ENCODE data around the gene SLC6A7. TPM values are rescaled to one million over a fixed set of nuclear protein-coding genes. Genes with fewer than 3 reads are reported as not detected.
A peak's percentile ranks its signal among the peaks of the same experiment; 100 is the strongest.

The SLC6A7 gene
- total RNA-seq, 1 donor from 2014 or later = not detected

- no peaks in the 10 kb centered on the region for H3K9me3 ChIP-seq
- H3K36me3 ChIP-seq = no peaks in the 10 kb centered on the region
- H3K4me1 ChIP-seq = no peaks in the 10 kb centered on the region
- H3K4me3 ChIP-seq = no peak overlapping the region
- intact Hi-C loops (cut with DNase I) = no loop called here
- no peaks in the 10 kb centered on the region for H3K27me3 ChIP-seq
- DNase-seq (no peak), ATAC-seq (no peak)
- H3K27ac ChIP-seq = no peak overlapping the region
- TF ChIP-seq CTCF (IDR thresholded peaks at IDR 0.05) = no peak
Observed at GRCh38 chr5:150222906-150223305, 33.0 kb downstream of the SLC6A7 start.

GRCh38 chr5:150223474-150223873, 33.6 kb downstream of the SLC6A7 start:
- intact Hi-C loops (cut with DNase I) = no loop called here
- ATAC-seq (no peak), DNase-seq (no peak)
- Histone ChIP-seq H3K4me1 (no peaks in the 10 kb centered on the region), H3K27ac (no peak overlapping the region), H3K36me3 (no peaks in the 10 kb centered on the region), H3K9me3 (no peaks in the 10 kb centered on the region), H3K4me3 (no peak overlapping the region), H3K27me3 (no peaks in the 10 kb centered on the region)
- TF ChIP-seq CTCF (IDR thresholded peaks at IDR 0.05) = no peak

- no peaks in the 10 kb centered on the region for H3K27me3 ChIP-seq
- no peaks in the 10 kb centered on the region for H3K9me3 ChIP-seq
- DNase-seq (no peak), ATAC-seq (no peak)
- no peak for TF ChIP-seq CTCF (IDR thresholded peaks at IDR 0.05)
- H3K27ac ChIP-seq = no peak overlapping the region
- no peak overlapping the region for H3K4me3 ChIP-seq
- no peaks in the 10 kb centered on the region for H3K4me1 ChIP-seq
- H3K36me3 ChIP-seq = no peaks in the 10 kb centered on the region
- intact Hi-C loops (cut with DNase I) = no loop called here
Observed at GRCh38 chr5:150224483-150225027, 34.7 kb downstream of the SLC6A7 start.

- Histone ChIP-seq H3K27ac (no peak overlapping the region), H3K4me3 (no peak overlapping the region), H3K27me3 (no peaks in the 10 kb centered on the region), H3K4me1 (no peaks in the 10 kb centered on the region), H3K9me3 (no peaks in the 10 kb centered on the region), H3K36me3 (no peaks in the 10 kb centered on the region)
- intact Hi-C loops (cut with DNase I) = no loop called here
- ATAC-seq (no peak), DNase-seq (no peak)
- no peak for TF ChIP-seq CTCF (IDR thresholded peaks at IDR 0.05)
Observed at GRCh38 chr5:150227036-150227435, 37.2 kb downstream of the SLC6A7 start.

DNA sequence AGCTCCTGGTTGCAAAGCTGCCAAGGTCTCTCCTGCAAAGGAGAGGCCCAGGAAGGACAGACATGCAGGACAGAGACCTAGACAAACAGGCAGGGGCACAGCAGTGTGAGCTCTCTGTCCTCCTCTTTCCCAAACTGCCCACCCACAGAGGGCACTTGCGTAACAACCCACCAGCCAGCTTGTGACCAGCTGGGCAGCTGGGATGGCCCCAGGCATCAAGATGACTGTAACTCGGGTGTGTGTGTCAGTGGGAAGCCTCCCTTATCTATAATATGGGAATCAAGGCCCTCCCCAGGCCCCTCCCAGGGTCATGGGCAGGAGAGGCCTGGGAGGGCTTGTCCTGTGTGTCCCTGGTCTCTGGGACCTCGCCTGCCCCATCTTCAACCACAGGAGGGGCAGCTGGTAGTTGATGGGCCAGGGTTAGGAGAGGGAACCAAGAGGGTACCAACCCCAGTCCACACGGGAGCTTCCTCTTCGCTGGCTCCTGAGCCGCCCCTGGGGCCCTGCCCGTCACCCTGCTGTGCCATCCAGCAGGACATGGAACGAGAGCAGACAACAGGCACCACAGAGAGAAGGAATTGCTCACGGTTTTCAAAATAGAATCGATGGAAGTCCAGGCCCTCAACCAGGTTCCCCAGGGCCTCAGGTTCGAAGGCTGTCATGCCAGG, 37.9 kb downstream of the SLC6A7 start:
- no peak overlapping the region for H3K4me3 ChIP-seq
- H3K27me3 ChIP-seq = no peaks in the 10 kb centered on the region
- H3K36me3 ChIP-seq = no peaks in the 10 kb centered on the region
- H3K4me1 ChIP-seq = no peaks in the 10 kb centered on the region
- intact Hi-C loops (cut with DNase I) = no loop called here
- peak; percentile 57 for ATAC-seq
- H3K9me3 ChIP-seq = no peaks in the 10 kb centered on the region
- peak; percentile 79 for DNase-seq
- no peak overlapping the region for H3K27ac ChIP-seq
- TF ChIP-seq CTCF (IDR thresholded peaks at IDR 0.05) = no peak

All from upper lobe of right lung (tissue), 1 donor.